ENCODE data around the gene FRAT2. TPM values are rescaled to one million over a fixed set of nuclear protein-coding genes. Genes with fewer than 3 reads are reported as not detected.
"Not testable (repeated sequence)": the region's sequence is repeated elsewhere in the genome, so short reads cannot be mapped to it uniquely, and the experiment has no call there.

The FRAT2 gene
- total RNA-seq, 1 experiment from 2014 or later, result 4.8 TPM

DNA sequence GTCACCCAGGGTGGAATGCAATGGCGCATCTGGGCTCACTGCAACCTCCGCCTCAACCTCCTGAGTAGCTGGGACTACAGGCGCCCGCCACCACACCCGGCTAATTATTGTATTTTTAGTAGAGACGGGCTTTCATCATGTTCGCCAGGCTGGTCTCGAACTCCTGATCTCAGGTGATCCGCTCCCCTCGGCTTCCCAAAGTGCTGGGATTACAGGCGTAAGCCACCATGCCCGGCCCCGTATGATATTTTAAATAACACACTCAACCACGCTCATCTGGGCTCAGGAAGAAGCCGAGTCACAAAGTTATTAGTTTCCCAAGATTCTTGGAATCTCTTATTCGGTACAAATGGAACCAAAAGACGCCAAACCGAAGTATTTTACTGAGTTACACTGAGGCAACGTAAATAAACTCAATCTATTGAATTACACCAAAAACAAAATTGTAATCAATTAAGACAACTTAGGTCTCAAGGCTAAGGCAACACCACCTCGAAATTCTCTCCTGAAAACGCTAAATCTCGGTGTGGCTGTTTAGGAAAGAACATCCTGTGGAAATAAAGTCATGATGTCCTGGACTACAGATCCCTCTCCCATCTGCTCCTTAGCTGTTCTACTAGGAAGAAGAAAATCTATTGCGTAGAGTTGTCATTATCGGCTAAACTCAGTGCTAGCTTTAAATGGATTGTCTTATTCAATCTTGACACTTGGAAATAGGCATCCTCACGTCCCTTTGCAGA is 43.0 kb downstream of the FRAT2 start:
- no peak for DNase-seq (ENCODE audit: low read depth)

DNA sequence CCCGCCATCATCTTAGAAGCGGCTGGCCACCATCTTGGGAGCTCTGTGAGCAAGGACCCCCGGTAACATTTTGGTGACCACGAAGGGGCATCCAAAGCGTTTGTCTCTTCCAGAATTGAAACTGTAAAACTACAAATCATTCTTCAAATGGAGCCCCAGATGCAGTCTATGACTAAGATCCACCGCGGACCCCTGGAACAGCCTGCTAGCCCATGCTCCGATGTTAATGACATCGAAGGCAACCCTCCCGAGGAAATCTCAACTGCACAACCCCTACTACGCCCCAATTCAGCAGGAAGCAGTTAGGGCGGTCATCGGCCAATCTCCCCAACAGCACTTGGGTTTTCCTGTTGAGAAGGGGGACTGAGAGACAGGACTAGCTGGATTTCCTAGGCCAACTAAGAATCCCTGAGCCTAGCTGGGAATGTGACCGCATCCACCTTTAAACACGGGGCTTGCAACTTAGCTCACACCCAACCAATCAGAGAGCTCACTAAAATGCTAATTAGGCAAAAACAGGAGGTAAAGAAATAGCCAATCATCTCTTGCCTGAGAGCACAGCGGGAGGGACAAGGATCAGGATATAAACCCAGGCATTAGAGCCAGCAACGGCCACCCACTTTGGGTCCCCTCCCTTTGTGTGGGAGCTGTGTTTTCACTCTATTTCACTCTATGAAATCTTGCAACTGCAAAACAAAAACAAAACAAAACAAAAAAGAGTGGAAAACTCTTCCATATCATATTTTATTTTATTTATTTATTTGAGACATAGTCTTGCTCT is 43.8 kb downstream of the FRAT2 start:
- DNase-seq (ENCODE audit: low read depth), result peak; percentile 31

DNA sequence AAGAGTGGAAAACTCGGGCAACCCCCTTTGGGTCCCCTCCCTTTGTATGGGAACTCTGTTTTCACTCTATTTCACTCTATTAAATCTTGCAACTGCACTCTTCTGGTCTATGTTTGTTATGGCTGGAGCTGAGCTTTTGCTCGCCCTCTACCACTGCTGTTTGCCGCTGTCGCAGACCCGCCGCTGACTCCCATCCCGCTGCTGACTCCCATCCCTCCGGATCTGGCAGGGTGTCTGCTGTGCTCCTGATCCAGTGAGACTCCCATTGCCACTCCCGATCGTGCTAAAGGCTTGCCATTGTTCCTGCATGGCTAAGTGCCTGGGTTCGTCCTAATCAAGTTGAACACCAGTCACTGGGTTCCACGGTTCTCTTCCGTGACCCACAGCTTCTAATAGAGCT is 44.5 kb downstream of the FRAT2 start:
- DNase-seq (ENCODE audit: low read depth), result not testable (repeated sequence)

Other genes with a start within 250 kb of the FRAT2 start
- gene SLIT1, start 148.8 kb downstream of the FRAT2 start, total RNA-seq (2014; rRNA removed; shearing (Covaris generic)), result 0.12 and 0.29 TPM in 2 replicates
- gene ARHGAP19, start 42.1 kb downstream of the FRAT2 start, total RNA-seq (2014; rRNA removed; shearing (Covaris generic)), result 5.8 and 6.0 TPM in 2 replicates
- gene FRAT1, start 15.5 kb downstream of the FRAT2 start, total RNA-seq (2014; rRNA removed; shearing (Covaris generic)), result 0.60 and 1.7 TPM in 2 replicates
- gene RRP12, start 66.6 kb upstream of the FRAT2 start, total RNA-seq (2014; rRNA removed; shearing (Covaris generic)), result 13.4 and 15.4 TPM in 2 replicates
- gene PGAM1, start 91.5 kb upstream of the FRAT2 start, total RNA-seq (2014; rRNA removed; shearing (Covaris generic)), result 1,010 and 1,184 TPM in 2 replicates
- 55.6 and 61.5 TPM in 2 replicates for gene EXOSC1, start 111.3 kb upstream of the FRAT2 start, total RNA-seq (2014; rRNA removed; shearing (Covaris generic))
- 47.3 and 51.7 TPM in 2 replicates for gene ZDHHC16, start 111.4 kb upstream of the FRAT2 start, total RNA-seq (2014; rRNA removed; shearing (Covaris generic))
- gene MMS19, start 163.7 kb upstream of the FRAT2 start, total RNA-seq (2014; rRNA removed; shearing (Covaris generic)), result 73.9 and 87.0 TPM in 2 replicates
- gene UBTD1, start 164.2 kb upstream of the FRAT2 start, total RNA-seq (2014; rRNA removed; shearing (Covaris generic)), result 16.8 and 18.5 TPM in 2 replicates
- not detected in 2 replicates for gene ANKRD2, start 238.1 kb upstream of the FRAT2 start, total RNA-seq (2014; rRNA removed; shearing (Covaris generic))
- 0.24 and 0.78 TPM in 2 replicates for gene HOGA1, start 249.7 kb upstream of the FRAT2 start, total RNA-seq (2014; rRNA removed; shearing (Covaris generic))